ENCODE results near the gene TECTA.

DNA sequence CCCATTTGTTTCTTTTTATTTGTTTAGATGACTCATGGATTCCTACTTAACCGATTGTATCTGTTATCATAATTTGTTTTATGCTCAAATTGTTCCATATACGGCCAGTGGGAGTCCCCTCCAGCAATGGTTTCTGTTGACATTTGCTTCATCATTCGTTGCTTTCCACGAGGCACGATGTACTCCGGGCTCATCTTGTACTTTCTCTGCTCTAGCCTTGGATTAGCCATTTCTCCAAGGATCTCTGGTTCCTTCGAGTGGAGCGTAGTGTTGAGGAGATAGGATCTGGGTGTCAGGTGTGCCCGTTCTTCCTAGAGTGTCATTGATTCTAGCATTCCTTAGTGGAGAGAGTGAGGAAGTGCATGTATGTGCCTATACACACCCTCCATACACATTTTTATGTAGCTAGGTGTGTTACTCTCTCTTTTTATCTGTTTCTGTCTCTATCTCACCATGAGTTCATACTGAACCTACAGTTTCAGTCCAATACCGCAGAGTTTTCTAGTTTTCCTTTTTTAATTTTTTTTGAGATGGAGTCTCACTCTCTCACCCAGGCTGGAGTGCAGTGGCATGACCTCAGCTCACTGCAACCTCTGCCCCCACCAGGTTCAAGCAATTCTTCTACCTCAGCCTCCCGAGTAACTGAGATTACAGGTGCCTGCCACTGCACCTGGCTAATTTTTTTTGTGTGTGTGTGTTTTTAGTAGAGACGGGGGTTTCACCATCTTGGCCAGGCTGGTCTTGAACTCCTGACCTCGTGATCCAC is 31.4 kb downstream of the TECTA start:
- TF ChIP-seq CTCF (IDR thresholded peaks at IDR 0.05) = no peak
- no peak for TF ChIP-seq POLR2A (IDR thresholded peaks at IDR 0.05)
